SU-DHL-6 (cell line): Measurements from ENCODE around the gene TMEM247.

Experiments used
- H2AFZ ChIP-seq: fragments of 200-600 bp; sonication (generic); 2 replicates; pipeline ENCODE4 v1.6.1; 2014; ENCODE audit warnings: low read depth, mild to moderate bottlenecking, moderate library complexity, mixed read lengths, antibody characterized with exemption, low read length; ENCODE audit not compliant: severe bottlenecking
- H3F3A ChIP-seq: fragments of 200-600 bp; shearing (Covaris generic); 2 replicates; pipeline ENCODE4 v1.6.0; 2016; ENCODE audit warnings: antibody characterized with exemption, mild to moderate bottlenecking; ENCODE audit not compliant: insufficient read depth
- H3K27ac ChIP-seq: fragments of 200-600 bp; sonication (generic); 2 replicates; pipeline ENCODE4 v1.5.1; 2016; ENCODE audit warnings: low read depth, mild to moderate bottlenecking, low read length, moderate library complexity, mixed read lengths
- H3K27me3 ChIP-seq: fragments of 200-600 bp; sonication (generic), shearing (Covaris generic); 2 replicates; pipeline ENCODE4 v1.6.0; 2014; ENCODE audit warnings: mild to moderate bottlenecking, low read length
- H3K36me3 ChIP-seq: fragments of 200-600 bp; sonication (generic); 2 replicates; pipeline ENCODE4 v1.6.1; 2014; ENCODE audit warnings: mild to moderate bottlenecking, low read length, mixed read lengths
- H3K4me2 ChIP-seq: fragments of 300-600, 200-600 bp; shearing (Covaris generic), sonication (generic); 2 replicates; pipeline ENCODE4 v1.6.0; 2014; ENCODE audit warnings: low read length, low read depth, mild to moderate bottlenecking; ENCODE audit not compliant: poor library complexity, severe bottlenecking
- H3K4me3 ChIP-seq: fragments of 200-600 bp; sonication (generic); 2 replicates; pipeline ENCODE4 v1.5.1; 2014; ENCODE audit warnings: antibody characterized with exemption, low read length, mild to moderate bottlenecking, mixed read lengths; ENCODE audit not compliant: insufficient read depth, poor library complexity, severe bottlenecking
- H3K79me2 ChIP-seq: fragments of 200-600 bp; sonication (generic); 2 replicates; pipeline ENCODE4 v1.6.1; 2014; ENCODE audit warnings: mild to moderate bottlenecking, low read length, moderate library complexity; ENCODE audit not compliant: insufficient read depth
- H3K9ac ChIP-seq: fragments of 200-600 bp; sonication (generic); 2 replicates; pipeline ENCODE4 v1.7.0; 2014; ENCODE audit warnings: mild to moderate bottlenecking, low read length
- H3K9me2 ChIP-seq: fragments of 200-600 bp; sonication (generic); replicated peaks from 2 replicates; pipeline ENCODE4 v1.6.1; 2014; ENCODE audit warnings: low read length; ENCODE audit not compliant: insufficient read depth
- H3K9me3 ChIP-seq: fragments of 200-600 bp; sonication (generic); 2 replicates; pipeline ENCODE4 v1.6.1; 2014; ENCODE audit warnings: low read length, mixed read lengths; ENCODE audit not compliant: insufficient read depth
- H4K20me1 ChIP-seq: fragments of 200-600 bp; sonication (generic); 2 replicates; pipeline ENCODE4 v1.6.1; 2014; ENCODE audit warnings: low read depth, mild to moderate bottlenecking, antibody characterized with exemption, low read length, moderate library complexity, mixed read lengths
- EZH2phosphoT487 ChIP-seq: fragments of 200-600 bp; sonication (generic), shearing (Covaris generic); conservative IDR thresholded peaks from 2 replicates; pipeline ENCODE4 v1.6.1; 2018; ENCODE audit warnings: mild to moderate bottlenecking, antibody characterized with exemption, low read length, moderate library complexity, mixed read lengths
- TF ChIP-seq, protein P1 (sequence below): fragments of 200-600 bp; sonication (generic); IDR thresholded peaks from one replicate; pipeline ENCODE4 v1.5.1; 2017; ENCODE audit warnings: antibody characterized with exemption, mild to moderate bottlenecking, low read length, moderate library complexity; ENCODE audit not compliant: insufficient read depth, poor library complexity, severe bottlenecking

TMEM247 gene

DNA sequence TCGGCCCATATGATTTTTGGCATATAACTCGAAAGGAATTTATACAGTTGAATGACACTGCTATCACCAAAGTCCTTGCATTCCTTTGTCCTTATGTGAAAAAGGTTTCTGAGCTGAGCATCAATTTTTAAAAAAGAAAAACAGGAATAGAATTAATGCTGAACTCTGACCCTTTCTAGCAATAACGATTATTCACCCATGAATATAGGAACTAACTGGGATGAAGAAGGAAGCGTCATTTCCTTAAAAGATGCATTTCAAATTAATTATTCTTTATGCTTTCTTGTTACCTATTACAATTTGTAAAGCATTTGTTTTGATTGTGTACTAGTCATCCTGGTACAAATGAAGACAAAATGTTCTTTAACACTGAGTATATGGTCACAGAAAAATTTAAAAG lies 19.3 kb downstream of the TMEM247 start:
- Histone ChIP-seq H3K27ac (no peak overlapping the region), H3K36me3 (no peaks in the 10 kb centered on the region), H3K9ac (no peak overlapping the region), H3K4me3 (no peak overlapping the region), H3K4me2 (no peak overlapping the region), H2AFZ (no peak overlapping the region), H3K9me2 (no peaks in the 10 kb centered on the region), H4K20me1 (no peaks in the 10 kb centered on the region), H3K79me2 (no peaks in the 10 kb centered on the region), H3F3A (no peaks in the 10 kb centered on the region), H3K27me3 (no peaks in the 10 kb centered on the region), H3K9me3 (no peaks in the 10 kb centered on the region)
- TF ChIP-seq, protein P1, sequence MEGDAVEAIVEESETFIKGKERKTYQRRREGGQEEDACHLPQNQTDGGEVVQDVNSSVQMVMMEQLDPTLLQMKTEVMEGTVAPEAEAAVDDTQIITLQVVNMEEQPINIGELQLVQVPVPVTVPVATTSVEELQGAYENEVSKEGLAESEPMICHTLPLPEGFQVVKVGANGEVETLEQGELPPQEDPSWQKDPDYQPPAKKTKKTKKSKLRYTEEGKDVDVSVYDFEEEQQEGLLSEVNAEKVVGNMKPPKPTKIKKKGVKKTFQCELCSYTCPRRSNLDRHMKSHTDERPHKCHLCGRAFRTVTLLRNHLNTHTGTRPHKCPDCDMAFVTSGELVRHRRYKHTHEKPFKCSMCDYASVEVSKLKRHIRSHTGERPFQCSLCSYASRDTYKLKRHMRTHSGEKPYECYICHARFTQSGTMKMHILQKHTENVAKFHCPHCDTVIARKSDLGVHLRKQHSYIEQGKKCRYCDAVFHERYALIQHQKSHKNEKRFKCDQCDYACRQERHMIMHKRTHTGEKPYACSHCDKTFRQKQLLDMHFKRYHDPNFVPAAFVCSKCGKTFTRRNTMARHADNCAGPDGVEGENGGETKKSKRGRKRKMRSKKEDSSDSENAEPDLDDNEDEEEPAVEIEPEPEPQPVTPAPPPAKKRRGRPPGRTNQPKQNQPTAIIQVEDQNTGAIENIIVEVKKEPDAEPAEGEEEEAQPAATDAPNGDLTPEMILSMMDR, result no peak
- TF ChIP-seq EZH2phosphoT487, result no peak

DNA sequence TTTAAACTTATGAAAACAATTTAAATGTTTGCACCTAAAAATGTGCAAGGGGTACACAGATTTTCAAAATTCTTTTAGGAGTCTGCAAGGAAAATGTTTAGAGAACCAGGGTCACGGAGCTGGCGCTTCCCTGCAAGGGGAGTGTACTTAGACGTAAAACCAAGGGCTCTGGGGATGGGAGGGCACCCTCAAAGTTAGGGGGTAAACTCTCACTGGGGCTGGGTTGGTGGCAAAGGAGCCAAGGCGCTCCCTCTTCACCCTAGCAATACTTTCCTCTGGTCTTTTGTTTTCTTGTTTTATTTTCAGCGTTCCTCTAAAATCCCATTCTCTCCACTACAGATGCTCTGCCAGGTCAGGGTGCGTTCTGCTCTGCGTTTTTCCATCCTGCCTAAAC lies 20.0 kb downstream of the TMEM247 start:
- H3K9ac ChIP-seq, result peak overlapping the region; percentile 58
- H3F3A ChIP-seq, result no peaks in the 10 kb centered on the region
- no peaks in the 10 kb centered on the region for H4K20me1 ChIP-seq
- no peaks in the 10 kb centered on the region for H3K36me3 ChIP-seq
- peak overlapping the region; percentile 99 for H2AFZ ChIP-seq
- H3K4me2 ChIP-seq, result peak overlapping the region; percentile 82
- H3K27me3 ChIP-seq, result no peaks in the 10 kb centered on the region
- peak overlapping the region; percentile 56 for H3K4me3 ChIP-seq
- no peak for TF ChIP-seq EZH2phosphoT487
- TF ChIP-seq, protein P1, result no peak
- no peaks in the 10 kb centered on the region for H3K9me2 ChIP-seq
- no peak overlapping the region for H3K27ac ChIP-seq
- H3K9me3 ChIP-seq, result no peaks in the 10 kb centered on the region
- no peaks in the 10 kb centered on the region for H3K79me2 ChIP-seq

DNA sequence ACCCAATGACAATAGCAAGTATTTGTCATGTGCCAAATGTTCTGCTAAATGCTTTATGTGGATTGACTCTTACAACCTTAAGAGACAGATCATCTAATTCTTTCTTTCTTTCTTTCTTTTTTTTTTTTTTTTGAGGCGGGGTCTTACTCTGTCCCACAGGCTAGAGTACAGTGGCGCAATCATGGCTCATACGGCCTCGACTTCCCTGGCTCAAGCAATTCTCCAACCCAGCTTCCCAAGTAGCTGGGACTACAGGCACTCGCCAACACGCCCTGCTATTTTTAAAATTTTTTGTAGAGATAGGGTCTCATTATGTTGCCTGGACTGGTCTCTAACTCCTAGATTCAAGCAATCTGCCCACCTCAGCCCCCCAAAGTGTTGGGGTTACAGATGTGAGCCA lies 21.4 kb downstream of the TMEM247 start:
- Histone ChIP-seq H3K36me3 (no peaks in the 10 kb centered on the region), H4K20me1 (no peaks in the 10 kb centered on the region), H2AFZ (peak overlapping the region; percentile 99), H3K9me3 (no peaks in the 10 kb centered on the region), H3K79me2 (no peaks in the 10 kb centered on the region), H3F3A (no peaks in the 10 kb centered on the region), H3K4me3 (peak overlapping the region; percentile 5), H3K27me3 (no peaks in the 10 kb centered on the region), H3K4me2 (peak overlapping the region; percentile 82), H3K27ac (no peak overlapping the region), H3K9me2 (no peaks in the 10 kb centered on the region), H3K9ac (no peak overlapping the region)
- TF ChIP-seq, protein P1, result no peak
- TF ChIP-seq EZH2phosphoT487, result no peak
